HG03460 (cell line): ENCODE results near the gene OSBPL1A.

Experiments used
- ATAC-seq: cut with Tn5 transposase; IDR thresholded peaks from one replicate; pipeline ENCODE4 v1.9.1; 2021; ENCODE audit not compliant: unreplicated experiment

The OSBPL1A gene

DNA sequence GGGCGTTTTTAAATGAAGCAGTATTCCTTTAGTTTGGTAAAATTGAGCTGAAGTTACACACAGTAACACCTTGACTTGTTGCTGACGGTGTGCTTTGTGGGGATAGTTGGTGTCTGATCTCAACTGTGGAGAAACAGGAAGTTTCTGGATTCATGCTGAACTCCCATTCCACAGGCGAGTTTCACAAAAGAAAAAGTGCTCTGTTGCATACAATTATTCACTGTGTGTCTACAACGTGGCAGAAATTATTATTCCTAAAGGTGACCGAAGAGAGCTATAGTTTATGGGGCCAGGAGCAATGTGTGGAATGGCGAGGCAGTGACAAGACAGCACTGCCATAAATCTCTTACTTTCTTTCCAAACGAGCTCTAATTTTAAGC lies 259.2 kb downstream of the OSBPL1A start:
- no peak for ATAC-seq

DNA sequence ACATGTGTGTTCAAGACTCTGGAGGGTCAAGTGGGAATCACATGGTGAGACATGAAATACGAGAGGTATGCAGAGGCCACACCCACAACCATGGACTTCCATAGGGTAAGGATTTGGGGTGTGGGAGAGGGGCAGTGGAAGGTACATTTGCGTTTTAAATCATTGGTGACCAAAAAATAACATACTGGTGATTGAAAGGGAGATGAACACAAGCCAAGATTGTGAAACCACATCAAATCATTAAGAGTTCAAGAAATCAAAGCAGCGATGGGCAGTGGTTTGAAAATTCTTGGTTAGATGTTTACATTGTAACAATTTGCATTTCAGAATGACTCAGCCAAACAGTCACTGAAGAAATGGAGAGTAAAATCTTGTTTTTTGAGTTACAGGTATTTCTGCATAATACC lies 260.7 kb downstream of the OSBPL1A start:
- no peak for ATAC-seq

DNA sequence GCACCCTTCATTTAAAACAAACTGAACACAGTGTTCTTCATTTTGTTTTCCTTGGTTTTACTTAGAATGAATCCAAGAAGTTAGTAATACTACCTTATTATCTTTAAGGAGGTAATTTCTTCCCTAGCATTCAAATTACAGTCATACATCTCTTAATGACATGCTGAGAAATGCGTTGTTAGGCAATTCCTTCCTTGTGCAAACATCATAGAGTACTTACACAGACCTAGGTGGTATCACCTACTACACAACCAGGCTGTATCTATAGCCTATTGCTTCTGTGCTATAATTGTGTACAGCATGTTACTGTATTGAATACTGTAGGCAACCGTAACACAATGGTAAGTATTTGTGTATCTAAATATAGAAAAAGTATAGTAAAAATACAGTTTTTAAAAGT lies 267.1 kb downstream of the OSBPL1A start:
- ATAC-seq, result no peak

DNA sequence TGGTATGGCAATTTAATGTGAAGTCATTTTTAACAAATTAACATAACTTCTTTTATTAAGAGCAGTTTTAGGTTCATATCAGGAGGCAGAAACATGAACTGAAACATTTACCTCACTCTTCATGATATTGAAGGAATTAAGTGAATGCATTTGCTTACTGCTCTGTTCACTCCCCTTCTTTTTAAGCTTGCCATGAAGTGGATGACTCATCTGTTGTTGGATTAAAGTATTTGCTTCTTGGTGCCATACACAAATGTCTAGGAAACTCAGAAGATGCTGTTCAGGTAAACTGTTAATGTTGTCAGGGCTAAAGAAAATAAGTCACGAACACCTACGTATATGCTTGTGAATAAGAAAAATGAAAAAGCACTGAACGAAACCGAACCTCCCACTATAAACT lies 268.9 kb downstream of the OSBPL1A start:
- no peak for ATAC-seq

DNA sequence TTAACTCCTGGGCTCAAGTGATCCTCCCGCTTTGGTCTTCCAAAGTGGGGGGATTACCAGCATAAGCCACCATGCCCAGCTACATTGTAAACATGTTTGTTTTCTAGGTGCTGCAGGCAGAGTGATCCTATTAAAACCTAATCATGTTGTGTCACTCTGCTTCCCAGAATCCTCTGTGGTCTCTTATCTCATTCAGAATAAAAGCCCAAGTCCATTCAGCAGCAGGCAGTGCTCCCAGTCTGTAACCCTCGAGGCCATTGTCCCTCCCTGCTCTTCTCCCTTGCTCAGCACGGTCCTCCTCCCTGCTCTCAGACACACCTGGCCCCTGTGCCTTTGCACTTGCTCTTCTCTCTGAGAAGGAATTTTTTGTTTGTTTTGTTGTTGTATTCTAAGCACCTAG lies 269.9 kb downstream of the OSBPL1A start:
- no peak for ATAC-seq

DNA sequence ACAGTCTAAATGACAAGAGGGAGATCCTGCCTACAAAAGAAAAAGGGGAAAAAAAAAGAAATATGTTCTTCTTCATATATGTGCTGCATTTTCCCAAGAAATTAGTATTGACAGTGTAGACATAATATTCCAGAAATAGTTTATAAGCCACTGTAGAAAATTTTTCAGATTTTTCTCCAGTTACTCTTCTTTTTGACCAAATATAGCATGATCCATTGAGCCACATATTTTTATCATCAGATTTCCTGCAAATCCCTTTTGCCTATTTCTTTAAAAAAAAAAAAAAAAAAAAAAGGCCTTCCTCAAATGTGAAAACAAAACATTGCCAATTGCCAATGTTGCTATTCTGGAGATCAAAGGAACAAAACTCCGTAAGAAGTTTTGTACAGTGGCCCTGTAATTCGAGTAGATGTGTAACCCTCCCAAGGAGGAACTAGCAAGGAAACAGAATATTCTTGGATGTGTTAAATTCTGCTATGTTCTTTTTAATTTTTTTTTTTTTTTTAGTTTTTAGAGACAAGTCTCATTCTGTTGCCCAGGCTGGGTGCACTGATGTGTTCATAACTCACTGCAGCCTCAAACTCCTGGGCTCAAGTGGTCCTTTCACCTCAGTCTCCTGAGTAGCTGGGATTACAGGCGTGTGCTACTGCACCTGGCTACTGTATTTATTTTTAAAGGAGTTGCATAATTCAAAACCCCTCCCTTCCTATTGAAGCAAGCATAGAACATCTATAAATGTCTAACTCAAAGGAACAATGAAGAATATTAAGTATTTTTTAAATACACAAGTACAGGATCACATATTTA lies 271.3 kb downstream of the OSBPL1A start:
- ATAC-seq, result no peak

DNA sequence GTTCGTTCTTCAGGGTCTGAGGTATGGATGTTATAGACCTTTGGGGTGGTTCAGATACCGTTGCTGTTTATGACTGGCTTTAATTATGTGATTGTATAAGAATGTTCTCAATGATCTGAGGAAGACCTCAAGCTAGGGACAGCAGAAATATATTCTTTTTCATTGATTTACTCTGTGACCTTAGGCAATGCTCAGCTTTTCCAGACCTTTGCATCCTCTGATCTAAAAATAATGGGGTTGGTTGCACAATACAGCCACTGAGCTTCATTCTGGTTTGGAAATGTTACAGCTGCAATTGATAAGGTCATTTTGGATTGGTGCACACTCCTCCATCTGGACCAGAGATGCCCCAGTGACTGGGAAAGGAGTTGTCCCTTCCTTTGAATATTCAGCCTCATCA lies 276.0 kb downstream of the OSBPL1A start:
- no peak for ATAC-seq

DNA sequence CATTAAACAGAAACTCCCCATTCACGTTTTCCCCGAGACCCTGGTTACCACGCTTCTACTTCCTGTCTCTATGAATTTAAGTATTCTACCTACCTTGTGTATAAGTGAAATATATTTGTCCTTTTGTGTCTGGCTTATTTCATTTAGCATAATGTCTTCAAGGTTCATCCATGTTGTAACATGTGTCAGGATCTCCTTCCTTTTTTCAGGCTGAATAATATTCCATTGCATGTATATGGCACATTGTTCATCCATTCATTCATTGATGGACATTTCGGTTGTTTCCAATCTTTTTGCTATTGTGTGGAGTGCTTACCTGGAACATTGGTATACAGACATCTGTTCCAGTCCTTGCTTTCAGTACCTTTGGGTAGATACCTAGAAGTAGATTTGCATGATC lies 276.9 kb downstream of the OSBPL1A start:
- no peak for ATAC-seq

DNA sequence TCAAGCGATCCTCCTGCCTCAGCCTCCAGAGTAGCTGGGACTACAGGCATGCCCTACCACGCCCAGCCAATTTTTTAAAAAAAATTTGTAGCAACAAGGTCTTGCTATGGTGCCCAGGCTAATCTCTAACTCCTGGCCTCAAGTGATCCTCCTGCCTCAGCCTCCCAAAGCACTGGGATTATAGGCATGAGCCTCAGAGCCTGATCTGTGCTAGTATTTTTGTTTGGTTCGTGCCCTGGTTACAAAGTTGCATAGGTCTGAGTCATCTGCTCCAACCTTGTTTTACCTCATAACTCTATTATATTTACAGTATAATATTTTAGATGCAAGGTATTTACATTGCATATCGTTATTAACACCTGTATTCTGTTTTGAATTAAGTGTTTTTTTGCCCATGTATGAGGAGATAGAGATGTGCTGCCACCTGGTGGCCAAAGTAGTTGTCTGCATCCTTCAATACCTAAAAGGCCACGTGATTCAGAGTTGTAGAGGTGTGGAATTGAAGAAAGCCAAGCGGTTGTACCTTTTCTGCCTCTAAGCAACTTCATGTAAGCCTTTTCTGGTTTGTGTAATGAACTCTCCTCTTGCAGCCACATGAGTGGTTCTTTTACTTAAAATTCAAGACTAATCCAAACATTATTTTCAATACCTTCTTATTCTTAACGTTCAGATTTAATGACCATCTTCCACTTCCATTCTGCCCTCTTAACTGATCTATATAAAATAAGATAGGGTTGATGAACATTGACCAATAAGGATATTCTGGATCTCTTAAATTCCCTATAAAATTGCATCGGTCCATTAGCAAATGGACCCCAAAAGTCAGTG lies 278.7 kb downstream of the OSBPL1A start:
- peak; percentile 66 for ATAC-seq

DNA sequence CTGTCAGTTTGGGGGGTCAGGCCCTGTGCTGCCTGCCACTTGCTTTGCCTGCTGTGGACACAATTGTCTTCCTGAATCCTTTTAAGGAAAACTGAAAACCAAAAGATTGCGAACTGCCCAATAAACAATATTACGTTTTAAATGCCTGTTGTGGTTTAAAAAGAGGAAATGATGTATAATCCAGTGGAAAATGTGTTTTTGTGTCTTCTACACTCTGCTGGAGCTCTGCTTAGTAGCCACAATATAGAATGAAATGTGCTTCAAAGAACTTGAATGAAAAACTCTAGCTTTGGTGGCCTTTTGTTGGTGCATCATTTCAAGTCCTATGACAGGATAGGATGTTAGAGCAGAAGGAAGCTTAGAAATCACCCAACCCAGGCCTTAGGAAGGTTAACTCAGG lies 282.0 kb downstream of the OSBPL1A start:
- no peak for ATAC-seq

DNA sequence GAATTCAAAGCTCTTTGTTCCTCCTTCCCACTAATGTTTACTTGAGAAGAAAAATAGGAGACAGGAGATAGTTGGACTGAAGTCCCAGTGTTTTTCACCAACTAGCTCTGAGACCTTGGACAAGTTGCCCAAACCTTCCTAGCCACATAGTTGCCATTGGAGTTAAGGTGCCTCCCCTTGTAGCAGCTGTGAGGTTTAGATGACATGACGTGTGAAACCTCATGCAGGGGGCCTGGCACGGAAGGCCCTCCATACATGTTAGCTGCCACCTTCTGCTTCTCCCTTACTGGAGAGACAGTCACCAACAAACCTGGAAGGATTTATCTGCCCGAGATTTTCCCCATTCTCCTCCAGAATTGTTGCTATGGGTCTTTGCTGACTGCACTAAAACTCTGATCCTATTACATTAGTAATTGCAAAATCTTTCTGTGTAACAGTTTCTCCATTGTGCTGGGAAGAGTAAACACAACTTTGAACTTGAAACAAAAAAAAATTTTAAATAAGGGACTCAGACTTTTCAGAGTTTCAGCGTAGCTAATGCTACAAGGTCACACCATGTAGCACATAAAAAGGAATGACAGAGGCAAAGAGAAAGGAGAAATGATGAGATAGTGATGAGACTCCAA lies 282.6 kb downstream of the OSBPL1A start:
- no peak for ATAC-seq

DNA sequence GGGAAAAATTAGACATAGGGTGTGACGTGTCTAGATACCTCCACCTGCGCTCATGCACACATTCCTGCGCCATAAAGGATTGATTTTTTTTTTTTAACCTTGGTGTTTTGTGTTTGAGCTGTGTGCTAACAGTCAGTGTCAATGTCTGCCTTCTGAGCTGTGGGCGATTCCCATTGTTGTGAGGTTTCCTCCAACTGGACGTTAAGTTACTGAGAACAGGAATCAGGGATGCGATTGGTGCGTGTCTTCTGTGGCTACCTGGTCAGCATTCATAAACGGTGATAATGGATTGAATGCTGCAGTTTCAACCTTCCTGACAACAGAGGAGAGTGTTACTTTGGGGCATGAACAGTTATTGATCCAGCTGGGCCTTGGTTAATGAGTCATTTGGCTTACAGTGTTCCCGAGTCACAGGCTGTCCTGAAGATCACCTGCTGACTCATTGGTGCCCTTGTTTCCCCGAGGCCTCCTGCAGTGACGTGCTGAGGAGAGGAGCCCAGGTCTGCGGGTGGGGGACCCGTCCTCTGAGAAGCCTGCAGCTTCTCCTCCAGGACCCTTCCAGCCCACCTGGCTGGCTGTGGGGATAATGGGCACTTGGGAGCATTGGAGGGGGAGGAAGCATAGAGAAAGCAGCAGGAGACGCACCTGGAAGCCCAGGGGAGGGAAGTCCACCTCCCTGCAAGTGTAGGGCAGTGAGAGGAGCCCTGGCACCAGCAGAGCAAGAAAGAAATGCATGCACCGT lies 284.6 kb downstream of the OSBPL1A start:
- no peak for ATAC-seq

DNA sequence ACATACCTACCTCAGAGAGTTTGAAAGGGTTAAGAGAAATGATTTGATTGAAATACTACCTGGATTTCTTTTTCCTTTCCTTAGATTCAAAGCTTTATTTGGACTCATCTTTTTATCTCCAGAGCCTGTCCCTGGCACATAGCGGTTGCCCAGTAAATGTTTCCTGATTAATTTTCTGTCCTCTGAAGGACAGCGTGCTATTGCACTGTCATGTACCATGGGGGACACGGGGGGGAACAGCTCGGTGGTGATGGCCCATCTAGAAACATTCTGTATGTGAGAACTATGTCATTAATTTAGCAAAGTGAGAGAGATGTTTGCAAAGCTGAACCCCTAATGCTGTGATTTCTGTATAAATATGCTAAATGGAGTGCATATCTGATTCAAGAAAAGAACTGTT lies 285.2 kb downstream of the OSBPL1A start:
- ATAC-seq, result no peak
